GM18861 (cell line): Measurements from ENCODE around the gene CHKA.

Source experiments
- ATAC-seq: cut with Tn5 transposase; IDR thresholded peaks from one replicate; pipeline ENCODE4 v1.9.1; 2021; ENCODE audit not compliant: unreplicated experiment

The CHKA gene

GRCh38 chr11:68036141-68036716 is 85.0 kb downstream of the CHKA start:
- no peak for ATAC-seq

GRCh38 chr11:68035266-68035876 is 85.8 kb downstream of the CHKA start:
- no peak for ATAC-seq

GRCh38 chr11:68033708-68034045 is 87.5 kb downstream of the CHKA start:
- no peak for ATAC-seq

GRCh38 chr11:68032997-68033707 is 88.0 kb downstream of the CHKA start:
- ATAC-seq: no peak

- ATAC-seq: no peak
Observed at GRCh38 chr11:68032003-68032402, 89.2 kb downstream of the CHKA start.

- no peak for ATAC-seq
Observed at GRCh38 chr11:68031144-68031464, 90.1 kb downstream of the CHKA start.

- ATAC-seq: peak; percentile 84
Observed at GRCh38 chr11:68030318-68031143, 90.7 kb downstream of the CHKA start, which contains the start of gene NDUFS8. Gene NDUFS8, plus strand, starts transcription at chr11:68030681. Its CDS starts 1,471 bp downstream, at chr11:68032152.

GRCh38 chr11:68028802-68029545 is 92.2 kb downstream of the CHKA start:
- ATAC-seq: no peak

GRCh38 chr11:68027667-68028066 is 93.5 kb downstream of the CHKA start:
- ATAC-seq: no peak

GRCh38 chr11:68026391-68027105 is 94.6 kb downstream of the CHKA start:
- ATAC-seq: no peak

- no peak for ATAC-seq
Observed at GRCh38 chr11:68025047-68025446, 96.1 kb downstream of the CHKA start.

GRCh38 chr11:68024508-68024907 is 96.7 kb downstream of the CHKA start:
- no peak for ATAC-seq

- no peak for ATAC-seq
Observed at GRCh38 chr11:68022531-68022930, 98.7 kb downstream of the CHKA start.

GRCh38 chr11:68021167-68021787 is 99.9 kb downstream of the CHKA start:
- no peak for ATAC-seq

- no peak for ATAC-seq
Observed at GRCh38 chr11:68020575-68020974, 100.6 kb downstream of the CHKA start.

- ATAC-seq: no peak
Observed at GRCh38 chr11:68019486-68019885, 101.7 kb downstream of the CHKA start.

GRCh38 chr11:68018730-68019190 is 102.4 kb downstream of the CHKA start:
- ATAC-seq: no peak

- ATAC-seq: no peak
Observed at GRCh38 chr11:68017980-68018729, 103.0 kb downstream of the CHKA start.
